Uterus (tissue), 4 donors: ENCODE data around the gene FAM114A1. TPM values are rescaled to one million over a fixed set of nuclear protein-coding genes. Genes with fewer than 3 reads are reported as not detected.

Experiments used
- DNase-seq, 2 donors: peaks; one replicate each; pipeline ENCODE4 v3.0.0-alpha.2; 2019 to 2020
- H3K27ac ChIP-seq, 2 donors: fragments of 200-600 bp; sonication (generic); 1 replicate in 1 of 2; 2 replicates in 1 of 2; pipeline ENCODE4 v1.5.1; 2016 to 2018
- H3K27me3 ChIP-seq, 2 donors: fragments of 200-600 bp; sonication (generic); one replicate each; pipeline ENCODE4 v1.5.1; 2018 to 2019; ENCODE audit warnings: control low read depth in 1 of 2
- H3K36me3 ChIP-seq, 2 donors: fragments of 200-600 bp; sonication (generic); one replicate each; pipeline ENCODE4 v1.5.1; 2019; ENCODE audit warnings: control low read depth in 1 of 2
- H3K4me1 ChIP-seq, 2 donors: fragments of 200-600 bp; sonication (generic); one replicate each; pipeline ENCODE4 v1.5.1; 2018 to 2019; ENCODE audit warnings: control low read depth in 1 of 2
- H3K4me3 ChIP-seq, 2 donors: fragments of 200-600 bp; sonication (generic); 1 replicate in 1 of 2; 2 replicates in 1 of 2; pipeline ENCODE4 v1.5.1; 2018 to 2019; ENCODE audit warnings: mild to moderate bottlenecking in 1 of 2
- H3K9me3 ChIP-seq, 2 donors: fragments of 200-600 bp; sonication (generic); one replicate each; pipeline ENCODE4 v1.5.1; 2019; ENCODE audit warnings: control low read depth in 1 of 2
- CTCF ChIP-seq, 4 experiments: fragments of 200-600 bp in 2 of 4; fragments of 450-650 bp in 2 of 4; sonication (generic) in 2 of 4; IDR thresholded peaks; one replicate each; pipeline ENCODE4 v1.5.1; 2016 to 2019; ENCODE audit warnings: antibody characterized with exemption in 4 of 4, mild to moderate bottlenecking in 2 of 4, moderate library complexity in 1 of 4
- POLR2A ChIP-seq, 2 donors: fragments of 450-650 bp; IDR thresholded peaks; one replicate each; pipeline ENCODE4 v1.6.1; 2016; ENCODE audit warnings: antibody characterized with exemption in 2 of 2, mild to moderate bottlenecking in 1 of 2, moderate library complexity in 1 of 2
- intact Hi-C: fragments of 100-400 bp; cut with DNase I; formaldehyde crosslinking; loops from one replicate; pipeline ENCODE4 v1.15.1; 2023; ENCODE audit warnings: low total_unique reads
- total RNA-seq, 4 donors: library from RNA; depleted of rRNA in 3 of 4; stranded (reverse); fragments of >200 nt in 3 of 4; gene quantifications; one replicate each; pipeline versions ENCODE4 v1.1.0 to v1.2.4, GENCODE V29; 2014 to 2023
- donor health status: DM: yes; HTN: yes; CAD: no.

Gene FAM114A1
- total RNA-seq, 4 donors from 2014 or later, result 41.2 to 273 (median 52.7) TPM

GRCh38 chr4:38928568-38928967, 61.0 kb downstream of the FAM114A1 start:
- TF ChIP-seq POLR2A (IDR thresholded peaks at IDR 0.05) (no peak), CTCF (IDR thresholded peaks at IDR 0.05) (no peak)
- no peak for DNase-seq
- Histone ChIP-seq H3K27ac (no peak overlapping the region), H3K4me1 (no peaks in the 10 kb centered on the region), H3K27me3 (no peaks in the 10 kb centered on the region), H3K36me3 (no peaks in the 10 kb centered on the region), H3K9me3 (no peaks in the 10 kb centered on the region), H3K4me3 (no peak overlapping the region)
- intact Hi-C loops, result no loop called here

GRCh38 chr4:38928974-38929373, 61.4 kb downstream of the FAM114A1 start:
- Histone ChIP-seq H3K27me3 (no peaks in the 10 kb centered on the region), H3K36me3 (no peaks in the 10 kb centered on the region), H3K4me3 (no peak overlapping the region), H3K4me1 (no peaks in the 10 kb centered on the region), H3K9me3 (no peaks in the 10 kb centered on the region), H3K27ac (no peak overlapping the region)
- intact Hi-C loops, result no loop called here
- TF ChIP-seq CTCF (IDR thresholded peaks at IDR 0.05) (no peak), POLR2A (IDR thresholded peaks at IDR 0.05) (no peak)
- DNase-seq, result no peak

DNA sequence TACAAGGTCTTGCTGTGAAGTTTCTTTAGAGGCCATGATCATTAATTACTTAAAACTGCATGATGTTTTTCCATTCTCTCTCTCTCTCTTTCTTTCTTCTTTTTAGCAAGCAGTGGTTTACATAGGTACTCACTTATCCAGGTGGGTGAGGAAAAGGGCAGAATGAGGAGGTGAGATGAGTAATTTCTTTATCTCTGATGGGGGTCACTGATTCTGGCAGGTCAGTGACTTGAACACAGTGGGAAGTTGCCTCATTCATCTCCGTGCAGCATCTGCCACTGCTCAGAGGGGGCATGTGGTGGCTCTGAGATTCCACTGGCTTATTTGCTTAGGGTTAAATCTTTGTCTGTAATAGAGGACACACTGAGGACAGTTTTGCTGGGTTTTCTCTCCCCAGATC, 62.6 kb downstream of the FAM114A1 start:
- no peaks in the 10 kb centered on the region for H3K4me1 ChIP-seq
- intact Hi-C loops, result no loop called here
- DNase-seq, result no peak
- no peaks in the 10 kb centered on the region for H3K36me3 ChIP-seq
- no peaks in the 10 kb centered on the region for H3K27me3 ChIP-seq
- no peak for TF ChIP-seq CTCF (IDR thresholded peaks at IDR 0.05)
- no peak for TF ChIP-seq POLR2A (IDR thresholded peaks at IDR 0.05)
- no peak overlapping the region for H3K27ac ChIP-seq
- H3K4me3 ChIP-seq, result no peak overlapping the region
- no peaks in the 10 kb centered on the region for H3K9me3 ChIP-seq

- Histone ChIP-seq H3K36me3 (no peaks in the 10 kb centered on the region), H3K4me3 (no peak overlapping the region), H3K27me3 (no peaks in the 10 kb centered on the region), H3K9me3 (no peaks in the 10 kb centered on the region), H3K4me1 (no peaks in the 10 kb centered on the region), H3K27ac (no peak overlapping the region)
- intact Hi-C loops, result no loop called here
- TF ChIP-seq POLR2A (IDR thresholded peaks at IDR 0.05), result no peak
- TF ChIP-seq CTCF (IDR thresholded peaks at IDR 0.05), result no peak
- no peak for DNase-seq
These were observed 63.1 kb downstream of the FAM114A1 start for GRCh38 chr4:38930707-38931106.

DNA sequence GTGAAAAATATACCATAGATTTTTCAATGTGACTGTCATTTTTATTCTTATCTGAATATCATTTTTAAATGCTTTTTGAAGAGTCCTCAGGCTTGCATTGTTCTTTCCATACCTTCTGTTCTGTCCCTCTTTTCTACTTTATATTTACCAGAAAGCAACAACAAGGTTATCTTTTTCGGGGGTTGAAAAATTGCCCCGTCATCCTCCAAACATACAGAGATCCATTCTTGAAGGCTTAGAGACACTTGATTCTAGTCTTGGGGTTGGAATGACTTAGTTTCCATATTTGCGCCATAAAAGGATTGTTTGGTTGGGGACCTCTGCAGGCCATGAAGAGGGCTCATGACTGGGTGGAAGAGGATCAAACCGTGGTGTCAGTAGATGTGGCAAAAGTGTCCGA, 63.5 kb downstream of the FAM114A1 start:
- no peak for DNase-seq
- no peaks in the 10 kb centered on the region for H3K27me3 ChIP-seq
- no peak for TF ChIP-seq CTCF (IDR thresholded peaks at IDR 0.05)
- no peak for TF ChIP-seq POLR2A (IDR thresholded peaks at IDR 0.05)
- no peaks in the 10 kb centered on the region for H3K9me3 ChIP-seq
- H3K27ac ChIP-seq, result no peak overlapping the region
- no peaks in the 10 kb centered on the region for H3K36me3 ChIP-seq
- no peak overlapping the region for H3K4me3 ChIP-seq
- no peaks in the 10 kb centered on the region for H3K4me1 ChIP-seq
- intact Hi-C loops, result no loop called here
